Uterus (tissue), 4 donors: ENCODE results near the gene FADS1. TPM values are rescaled to one million over a fixed set of nuclear protein-coding genes. Genes with fewer than 3 reads are reported as not detected.

Source experiments
- DNase-seq, 2 donors: peaks; one replicate each; pipeline ENCODE4 v3.0.0-alpha.2; 2019 to 2020
- H3K27ac ChIP-seq, 2 donors: fragments of 200-600 bp; sonication (generic); 1 replicate in 1 of 2; 2 replicates in 1 of 2; pipeline ENCODE4 v1.5.1; 2016 to 2018
- H3K27me3 ChIP-seq, 2 donors: fragments of 200-600 bp; sonication (generic); one replicate each; pipeline ENCODE4 v1.5.1; 2018 to 2019; ENCODE audit warnings: control low read depth in 1 of 2
- H3K36me3 ChIP-seq, 2 donors: fragments of 200-600 bp; sonication (generic); one replicate each; pipeline ENCODE4 v1.5.1; 2019; ENCODE audit warnings: control low read depth in 1 of 2
- H3K4me1 ChIP-seq, 2 donors: fragments of 200-600 bp; sonication (generic); one replicate each; pipeline ENCODE4 v1.5.1; 2018 to 2019; ENCODE audit warnings: control low read depth in 1 of 2
- H3K4me3 ChIP-seq, 2 donors: fragments of 200-600 bp; sonication (generic); 1 replicate in 1 of 2; 2 replicates in 1 of 2; pipeline ENCODE4 v1.5.1; 2018 to 2019; ENCODE audit warnings: mild to moderate bottlenecking in 1 of 2
- H3K9me3 ChIP-seq, 2 donors: fragments of 200-600 bp; sonication (generic); one replicate each; pipeline ENCODE4 v1.5.1; 2019; ENCODE audit warnings: control low read depth in 1 of 2
- POLR2A ChIP-seq, 2 donors: fragments of 450-650 bp; IDR thresholded peaks; one replicate each; pipeline ENCODE4 v1.6.1; 2016; ENCODE audit warnings: antibody characterized with exemption in 2 of 2, mild to moderate bottlenecking in 1 of 2, moderate library complexity in 1 of 2
- intact Hi-C: fragments of 100-400 bp; cut with DNase I; formaldehyde crosslinking; loops from one replicate; pipeline ENCODE4 v1.15.1; 2023; ENCODE audit warnings: low total_unique reads
- total RNA-seq, 4 donors: library from RNA; depleted of rRNA in 3 of 4; stranded (reverse); fragments of >200 nt in 3 of 4; gene quantifications; one replicate each; pipeline versions ENCODE4 v1.1.0 to v1.2.4, GENCODE V29; 2014 to 2023
- TF ChIP-seq, protein P1 (sequence below), 4 experiments: fragments of 200-600 bp in 2 of 4; fragments of 450-650 bp in 2 of 4; sonication (generic) in 2 of 4; IDR thresholded peaks; one replicate each; pipeline ENCODE4 v1.5.1; 2016 to 2019; ENCODE audit warnings: antibody characterized with exemption in 4 of 4, mild to moderate bottlenecking in 2 of 4, moderate library complexity in 1 of 4
- donor health status: DM: yes; HTN: yes; CAD: no.

FADS1 gene
- total RNA-seq, 4 donors from 2014 or later, result 23.8 to 57.1 (median 38.3) TPM

GRCh38 chr11:61826930-61827570, 10.2 kb upstream of the FADS1 start:
- Histone ChIP-seq H3K4me3 (peak overlapping the region; percentile 52 to 67), H3K36me3 (no peaks in the 10 kb centered on the region), H3K9me3 (no peaks in the 10 kb centered on the region), H3K4me1 (peaks cover 11 to 12% of the 10 kb centered on the region in 2 donors), H3K27ac (peak overlapping the region; percentile 83 to 87), H3K27me3 (no peaks in the 10 kb centered on the region)
- intact Hi-C loops, result no loop called here
- peak in 1 of 2 donors; percentile 27 for DNase-seq
- TF ChIP-seq POLR2A (IDR thresholded peaks at IDR 0.05), result no peak
- TF ChIP-seq, protein P1, sequence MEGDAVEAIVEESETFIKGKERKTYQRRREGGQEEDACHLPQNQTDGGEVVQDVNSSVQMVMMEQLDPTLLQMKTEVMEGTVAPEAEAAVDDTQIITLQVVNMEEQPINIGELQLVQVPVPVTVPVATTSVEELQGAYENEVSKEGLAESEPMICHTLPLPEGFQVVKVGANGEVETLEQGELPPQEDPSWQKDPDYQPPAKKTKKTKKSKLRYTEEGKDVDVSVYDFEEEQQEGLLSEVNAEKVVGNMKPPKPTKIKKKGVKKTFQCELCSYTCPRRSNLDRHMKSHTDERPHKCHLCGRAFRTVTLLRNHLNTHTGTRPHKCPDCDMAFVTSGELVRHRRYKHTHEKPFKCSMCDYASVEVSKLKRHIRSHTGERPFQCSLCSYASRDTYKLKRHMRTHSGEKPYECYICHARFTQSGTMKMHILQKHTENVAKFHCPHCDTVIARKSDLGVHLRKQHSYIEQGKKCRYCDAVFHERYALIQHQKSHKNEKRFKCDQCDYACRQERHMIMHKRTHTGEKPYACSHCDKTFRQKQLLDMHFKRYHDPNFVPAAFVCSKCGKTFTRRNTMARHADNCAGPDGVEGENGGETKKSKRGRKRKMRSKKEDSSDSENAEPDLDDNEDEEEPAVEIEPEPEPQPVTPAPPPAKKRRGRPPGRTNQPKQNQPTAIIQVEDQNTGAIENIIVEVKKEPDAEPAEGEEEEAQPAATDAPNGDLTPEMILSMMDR (IDR thresholded peaks at IDR 0.05), result no peak

- TF ChIP-seq, protein P1 (IDR thresholded peaks at IDR 0.05), result no peak
- no peak for TF ChIP-seq POLR2A (IDR thresholded peaks at IDR 0.05)
- DNase-seq, result no peak
- H3K36me3 ChIP-seq, result no peaks in the 10 kb centered on the region
- no peaks in the 10 kb centered on the region for H3K27me3 ChIP-seq
- H3K9me3 ChIP-seq, result no peaks in the 10 kb centered on the region
- no peak overlapping the region for H3K4me3 ChIP-seq
- H3K27ac ChIP-seq, result no peak overlapping the region
- no peaks in the 10 kb centered on the region for H3K4me1 ChIP-seq
- intact Hi-C loops, result no loop called here
Observed at GRCh38 chr11:61820174-61820573, 3.4 kb upstream of the FADS1 start.

GRCh38 chr11:61817471-61818202, 834 bp upstream of the FADS1 start:
- Histone ChIP-seq H3K27ac (peak overlapping the region; percentile 95 to 98), H3K4me1 (no peaks in the 10 kb centered on the region), H3K36me3 (no peaks in the 10 kb centered on the region), H3K27me3 (no peaks in the 10 kb centered on the region), H3K4me3 (peak overlapping the region; percentile 64 to 93), H3K9me3 (no peaks in the 10 kb centered on the region)
- TF ChIP-seq POLR2A (IDR thresholded peaks at IDR 0.05), result no peak
- TF ChIP-seq, protein P1 (IDR thresholded peaks at IDR 0.05), result no peak
- DNase-seq, result no peak
- intact Hi-C loops, result no loop called here

- TF ChIP-seq, protein P1 (IDR thresholded peaks at IDR 0.05), result no peak
- no peak for TF ChIP-seq POLR2A (IDR thresholded peaks at IDR 0.05)
- Histone ChIP-seq H3K27me3 (no peaks in the 10 kb centered on the region), H3K4me3 (peak overlapping the region; percentile 64 to 93), H3K27ac (peak overlapping the region; percentile 95 to 98), H3K4me1 (no peaks in the 10 kb centered on the region), H3K9me3 (no peaks in the 10 kb centered on the region), H3K36me3 (no peaks in the 10 kb centered on the region)
- intact Hi-C loops, result no loop called here
- DNase-seq, result peak; percentile 73 to 76
Observed at GRCh38 chr11:61815790-61816735, 740 bp downstream of the FADS1 start.
